Panc1 (cell line): ENCODE measurements around the gene PEAK3. TPM values are rescaled to one million over a fixed set of nuclear protein-coding genes. Genes with fewer than 3 reads are reported as not detected.

Source experiments
- ATAC-seq: fragments of 200-7000 bp; cut with Tn5 transposase; 2 replicates; pipeline ENCODE4 v1.9.1; 2020; ENCODE audit warnings: mild to moderate bottlenecking, moderate library complexity
- BruUV-seq: library from RNA; stranded (reverse); fragments of 400-500 nt; replicated peaks from 2 replicates; lab custom pipeline; 2021; lab: Mats Ljungman, UMichigan
- CTCF ChIA-PET: fragments of 300-600 bp; sonication (Branson Sonifier 250); formaldehyde crosslinking; loops from one replicate; lab custom pipeline; 2022; ENCODE audit warnings: antibody characterized with exemption; lab: Charles Lee
- POLR2A ChIA-PET: fragments of 300-600 bp; sonication (Branson Sonifier 250); formaldehyde crosslinking; loops from one replicate; lab custom pipeline; 2022; ENCODE audit warnings: antibody characterized with exemption; lab: Charles Lee
- DNase-seq: peaks from one replicate; pipeline ENCODE4 v3.0.0-alpha.2; 2010; ENCODE audit warnings: low read depth, low spot score
- H3K27ac ChIP-seq: 2 replicates; pipeline ENCODE4 v1.5.1; 2011; ENCODE audit warnings: mild to moderate bottlenecking, low read length, inconsistent platforms
- H3K27me3 ChIP-seq: fragments of 200-500 bp; sonication (Bioruptor generic); 2 replicates; pipeline ENCODE4 v1.6.0; 2014; ENCODE audit warnings: low read length, inconsistent platforms; ENCODE audit not compliant: control insufficient read depth, insufficient read depth
- H3K36me3 ChIP-seq: fragments of 200-500 bp; sonication (Bioruptor generic); 2 replicates; pipeline ENCODE4 v1.5.1; 2014; ENCODE audit warnings: inconsistent platforms, mild to moderate bottlenecking, low read length, moderate library complexity; ENCODE audit not compliant: control insufficient read depth, insufficient read depth
- H3K4me1 ChIP-seq: 2 replicates; pipeline ENCODE4 v1.5.1; 2011; ENCODE audit warnings: inconsistent platforms, mild to moderate bottlenecking, low read length, moderate library complexity; ENCODE audit not compliant: control insufficient read depth, insufficient read depth
- H3K4me3 ChIP-seq, 2 experiments: 2 replicates each; pipeline ENCODE4 v1.5.1; 2011 to 2012; ENCODE audit warnings: low read depth in 2 of 2, low read length in 2 of 2, mild to moderate bottlenecking in 2 of 2, inconsistent platforms in 1 of 2, moderate library complexity in 1 of 2
- H3K9me3 ChIP-seq: fragments of 200-500 bp; sonication (Bioruptor generic); 2 replicates; pipeline ENCODE4 v1.5.1; 2014; ENCODE audit warnings: low read depth, mild to moderate bottlenecking, inconsistent platforms, low read length, moderate library complexity; ENCODE audit not compliant: control insufficient read depth, insufficient read depth
- POLR2AphosphoS5 ChIP-seq: IDR thresholded peaks from 2 replicates; pipeline ENCODE4 v1.6.1; 2012; ENCODE audit warnings: mild to moderate bottlenecking, low read depth, low read length, moderate library complexity
- SIN3A ChIP-seq: IDR thresholded peaks from 2 replicates; pipeline ENCODE4 v1.6.1; 2012; ENCODE audit warnings: low read depth, mild to moderate bottlenecking, low read length, moderate library complexity, borderline replicate concordance; ENCODE audit not compliant: insufficient read depth
- TCF7L2 ChIP-seq: IDR thresholded peaks from 2 replicates; pipeline ENCODE4 v1.6.1; 2011; ENCODE audit warnings: mild to moderate bottlenecking, low read depth, low read length, inconsistent platforms
- in situ Hi-C: cut with HindIII; loops from 2 replicates; pipeline ENCODE4 v1.10.0; 2016; ENCODE audit warnings: low sequenced_read_pairs, low pct_unique_long_range_greater_than_20kb
- intact Hi-C: fragments of 100-400 bp; cut with micrococcal nuclease; formaldehyde crosslinking; loops from one replicate; pipeline ENCODE4 v1.10.0; 2022; ENCODE audit not compliant: unreplicated experiment
- total RNA-seq: library from RNA; stranded (reverse); gene quantifications from one replicate; pipeline ENCODE4 v1.2.1, GENCODE V29; 2021; ENCODE audit not compliant: unreplicated experiment
- TF ChIP-seq, protein P1 (sequence below): fragments of 450-650 bp; IDR thresholded peaks from 2 replicates; pipeline ENCODE4 v1.5.1; 2017; ENCODE audit warnings: mild to moderate bottlenecking
- TF ChIP-seq, protein P2 (sequence below), 2 experiments: IDR thresholded peaks; 2 replicates each; pipeline ENCODE4 v1.6.1; 2011 to 2012; ENCODE audit warnings: low read depth in 2 of 2, control low read depth in 1 of 2, low read length in 1 of 2, mild to moderate bottlenecking in 1 of 2, moderate library complexity in 1 of 2; ENCODE audit not compliant: insufficient read depth in 1 of 2

PEAK3 gene
- total RNA-seq, 1 experiment from 2014 or later, result not detected

DNA sequence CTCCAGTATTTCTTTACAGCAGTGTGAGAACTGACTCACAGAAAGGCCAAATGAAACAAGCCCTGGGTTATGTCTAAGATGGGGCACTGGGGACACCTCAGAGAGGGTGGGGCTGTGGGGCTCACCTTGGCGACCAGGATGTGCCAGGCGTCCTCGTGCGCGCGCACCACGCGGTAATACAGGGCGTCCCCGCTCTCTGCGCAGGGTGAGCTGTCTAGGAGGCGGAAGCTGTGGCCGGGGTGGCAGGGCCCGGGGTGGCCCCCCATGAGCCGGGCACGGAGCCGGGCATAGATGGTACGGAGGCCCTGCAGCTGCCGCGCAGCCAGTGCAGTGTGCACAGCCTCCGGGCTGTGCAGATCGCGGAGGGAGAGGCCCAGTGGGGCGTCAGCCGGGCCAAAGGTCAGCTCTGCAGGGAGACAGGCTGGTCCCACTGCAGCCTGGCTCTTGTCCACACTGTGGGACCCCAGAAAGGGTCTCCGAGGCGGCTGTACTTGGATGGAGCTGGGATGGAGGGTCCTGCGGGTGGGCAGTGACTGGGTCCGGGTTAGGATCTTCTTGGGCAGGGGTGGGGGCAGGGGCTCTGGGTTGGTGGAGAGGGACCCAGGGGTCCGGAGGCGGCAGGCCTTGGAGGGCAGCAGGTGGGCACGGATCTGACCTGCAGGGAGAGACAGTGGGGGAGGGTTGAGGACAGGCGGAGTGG is 3.4 kb downstream of the PEAK3 start:
- Histone ChIP-seq H3K27ac (no peak overlapping the region), H3K4me3 (no peak overlapping the region), H3K36me3 (no peaks in the 10 kb centered on the region), H3K9me3 (no peaks in the 10 kb centered on the region), H3K4me1 (peaks cover 4% of the 10 kb centered on the region; the same call in 1 of the 2 replicates), H3K27me3 (no peaks in the 10 kb centered on the region)
- DNase-seq (no peak), ATAC-seq (no peak)
- CTCF ChIA-PET, result no interaction called here
- intact Hi-C loops (no loop called here), in situ Hi-C loops (no loop called here)
- TF ChIP-seq, protein P1, sequence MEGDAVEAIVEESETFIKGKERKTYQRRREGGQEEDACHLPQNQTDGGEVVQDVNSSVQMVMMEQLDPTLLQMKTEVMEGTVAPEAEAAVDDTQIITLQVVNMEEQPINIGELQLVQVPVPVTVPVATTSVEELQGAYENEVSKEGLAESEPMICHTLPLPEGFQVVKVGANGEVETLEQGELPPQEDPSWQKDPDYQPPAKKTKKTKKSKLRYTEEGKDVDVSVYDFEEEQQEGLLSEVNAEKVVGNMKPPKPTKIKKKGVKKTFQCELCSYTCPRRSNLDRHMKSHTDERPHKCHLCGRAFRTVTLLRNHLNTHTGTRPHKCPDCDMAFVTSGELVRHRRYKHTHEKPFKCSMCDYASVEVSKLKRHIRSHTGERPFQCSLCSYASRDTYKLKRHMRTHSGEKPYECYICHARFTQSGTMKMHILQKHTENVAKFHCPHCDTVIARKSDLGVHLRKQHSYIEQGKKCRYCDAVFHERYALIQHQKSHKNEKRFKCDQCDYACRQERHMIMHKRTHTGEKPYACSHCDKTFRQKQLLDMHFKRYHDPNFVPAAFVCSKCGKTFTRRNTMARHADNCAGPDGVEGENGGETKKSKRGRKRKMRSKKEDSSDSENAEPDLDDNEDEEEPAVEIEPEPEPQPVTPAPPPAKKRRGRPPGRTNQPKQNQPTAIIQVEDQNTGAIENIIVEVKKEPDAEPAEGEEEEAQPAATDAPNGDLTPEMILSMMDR, result no peak
- TF ChIP-seq SIN3A (no peak), TCF7L2 (no peak)
- POLR2A ChIA-PET, result no interaction called here
- no TSS peak for BruUV-seq

DNA sequence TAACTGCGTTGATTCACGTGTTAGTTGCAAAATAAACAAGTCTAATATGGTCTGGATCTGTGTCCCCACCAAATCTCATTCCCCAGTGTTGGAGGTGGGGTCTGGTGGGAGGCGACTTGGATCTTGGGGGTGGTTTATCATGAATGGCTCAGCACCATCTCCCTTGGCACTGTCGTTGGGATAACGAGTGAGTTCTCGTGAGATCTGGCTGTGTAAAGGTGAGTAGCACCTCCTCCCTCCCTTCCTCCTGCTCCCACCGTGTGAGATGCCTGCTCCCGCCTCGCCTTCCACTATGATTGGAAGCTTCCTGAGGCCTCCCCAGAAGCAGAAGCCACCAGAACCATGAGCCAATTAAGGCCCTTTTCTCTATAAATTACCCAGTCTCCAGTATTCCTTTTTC is 4.8 kb downstream of the PEAK3 start:
- Histone ChIP-seq H3K27ac (no peak overlapping the region), H3K36me3 (no peaks in the 10 kb centered on the region), H3K9me3 (no peaks in the 10 kb centered on the region), H3K27me3 (no peaks in the 10 kb centered on the region), H3K4me3 (no peak overlapping the region), H3K4me1 (peaks cover 4% of the 10 kb centered on the region; the same call in 1 of the 2 replicates)
- TSS peak; percentile 56 for BruUV-seq
- DNase-seq (no peak), ATAC-seq (no peak)
- ChIA-PET POLR2A (no interaction called here), CTCF (interaction anchor here (0.6 kb wide), 1 partner anchor 112 kb away, joined by 6 read pairs; no protein-coding TSS in a partner anchor)
- in situ Hi-C loops, result no loop called here
- TF ChIP-seq TCF7L2 (no peak), POLR2AphosphoS5 (no peak), SIN3A (no peak)
- TF ChIP-seq, protein P1, result no peak
- TF ChIP-seq, protein P2, sequence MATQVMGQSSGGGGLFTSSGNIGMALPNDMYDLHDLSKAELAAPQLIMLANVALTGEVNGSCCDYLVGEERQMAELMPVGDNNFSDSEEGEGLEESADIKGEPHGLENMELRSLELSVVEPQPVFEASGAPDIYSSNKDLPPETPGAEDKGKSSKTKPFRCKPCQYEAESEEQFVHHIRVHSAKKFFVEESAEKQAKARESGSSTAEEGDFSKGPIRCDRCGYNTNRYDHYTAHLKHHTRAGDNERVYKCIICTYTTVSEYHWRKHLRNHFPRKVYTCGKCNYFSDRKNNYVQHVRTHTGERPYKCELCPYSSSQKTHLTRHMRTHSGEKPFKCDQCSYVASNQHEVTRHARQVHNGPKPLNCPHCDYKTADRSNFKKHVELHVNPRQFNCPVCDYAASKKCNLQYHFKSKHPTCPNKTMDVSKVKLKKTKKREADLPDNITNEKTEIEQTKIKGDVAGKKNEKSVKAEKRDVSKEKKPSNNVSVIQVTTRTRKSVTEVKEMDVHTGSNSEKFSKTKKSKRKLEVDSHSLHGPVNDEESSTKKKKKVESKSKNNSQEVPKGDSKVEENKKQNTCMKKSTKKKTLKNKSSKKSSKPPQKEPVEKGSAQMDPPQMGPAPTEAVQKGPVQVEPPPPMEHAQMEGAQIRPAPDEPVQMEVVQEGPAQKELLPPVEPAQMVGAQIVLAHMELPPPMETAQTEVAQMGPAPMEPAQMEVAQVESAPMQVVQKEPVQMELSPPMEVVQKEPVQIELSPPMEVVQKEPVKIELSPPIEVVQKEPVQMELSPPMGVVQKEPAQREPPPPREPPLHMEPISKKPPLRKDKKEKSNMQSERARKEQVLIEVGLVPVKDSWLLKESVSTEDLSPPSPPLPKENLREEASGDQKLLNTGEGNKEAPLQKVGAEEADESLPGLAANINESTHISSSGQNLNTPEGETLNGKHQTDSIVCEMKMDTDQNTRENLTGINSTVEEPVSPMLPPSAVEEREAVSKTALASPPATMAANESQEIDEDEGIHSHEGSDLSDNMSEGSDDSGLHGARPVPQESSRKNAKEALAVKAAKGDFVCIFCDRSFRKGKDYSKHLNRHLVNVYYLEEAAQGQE (IDR thresholded peaks at IDR 0.05; ENCODE audit: insufficient read depth in 1 of 2, low read depth in 2 of 2, low read length in 1 of 2), result no peak
- intact Hi-C loops, result no loop called here
